Measurements from ENCODE around the gene NPIPB12.
"Not testable (repeated sequence)": the region's sequence is repeated elsewhere in the genome, so short reads cannot be mapped to it uniquely, and the experiment has no call there.

Gene NPIPB12

GRCh38 chr16:29457660-29458059 lies 48.5 kb downstream of the NPIPB12 start:
- no CpG with 5 or more reads among the region's 2 CpGs for WGBS (ENCODE audit: insufficient coverage, insufficient read length)
- not testable (repeated sequence) for DNase-seq (ENCODE audit: low read depth, low spot score); H3K4me1 ChIP-seq (ENCODE audit: control insufficient read depth, insufficient read depth, low read length); H3K27me3 ChIP-seq (ENCODE audit: control insufficient read depth, insufficient read depth, low read length); H3K4me3 ChIP-seq (ENCODE audit: low read length); H3K9me3 ChIP-seq (ENCODE audit: control insufficient read depth, insufficient read depth, low read length); H3K36me3 ChIP-seq (ENCODE audit: control insufficient read depth, insufficient read depth, low read length); H3K27ac ChIP-seq (ENCODE audit: low read length)

- H3K36me3 ChIP-seq (ENCODE audit: control insufficient read depth, insufficient read depth, low read length); H3K27me3 ChIP-seq (ENCODE audit: control insufficient read depth, insufficient read depth, low read length); H3K4me3 ChIP-seq (ENCODE audit: low read length); H3K9me3 ChIP-seq (ENCODE audit: control insufficient read depth, insufficient read depth, low read length); H3K27ac ChIP-seq (ENCODE audit: low read length); DNase-seq (ENCODE audit: low read depth, low spot score); H3K4me1 ChIP-seq (ENCODE audit: control insufficient read depth, insufficient read depth, low read length): not testable (repeated sequence)
- no CpG with 5 or more reads among the region's 29 CpGs for WGBS (ENCODE audit: insufficient coverage, insufficient read length)
Observed at GRCh38 chr16:29454828-29455227, 51.4 kb downstream of the NPIPB12 start.

- not testable (repeated sequence) for H3K4me3 ChIP-seq (ENCODE audit: low read length); H3K9me3 ChIP-seq (ENCODE audit: control insufficient read depth, insufficient read depth, low read length); H3K4me1 ChIP-seq (ENCODE audit: control insufficient read depth, insufficient read depth, low read length); DNase-seq (ENCODE audit: low read depth, low spot score); H3K27me3 ChIP-seq (ENCODE audit: control insufficient read depth, insufficient read depth, low read length); H3K27ac ChIP-seq (ENCODE audit: low read length); H3K36me3 ChIP-seq (ENCODE audit: control insufficient read depth, insufficient read depth, low read length)
- no CpG with 5 or more reads among the region's 33 CpGs for WGBS (ENCODE audit: insufficient coverage, insufficient read length)
Observed at GRCh38 chr16:29454269-29454668, 51.9 kb downstream of the NPIPB12 start, which contains the start of the genes BOLA2 and SLX1B. TSS of gene BOLA2 (minus strand) at chr16:29454351. CDS start at chr16:29454253, 98 bp downstream. TSS of gene SLX1B (plus strand) at chr16:29454533.

GRCh38 chr16:29453754-29454153 lies 52.5 kb downstream of the NPIPB12 start:
- H3K4me1 ChIP-seq (ENCODE audit: control insufficient read depth, insufficient read depth, low read length); H3K27ac ChIP-seq (ENCODE audit: low read length); H3K27me3 ChIP-seq (ENCODE audit: control insufficient read depth, insufficient read depth, low read length); H3K4me3 ChIP-seq (ENCODE audit: low read length); H3K36me3 ChIP-seq (ENCODE audit: control insufficient read depth, insufficient read depth, low read length); DNase-seq (ENCODE audit: low read depth, low spot score); H3K9me3 ChIP-seq (ENCODE audit: control insufficient read depth, insufficient read depth, low read length): not testable (repeated sequence)
- WGBS (ENCODE audit: insufficient coverage, insufficient read length), result no CpG with 5 or more reads among the region's 21 CpGs

Measured in iPS DF 6.9 (cell line).